Stimulated activated CD8-positive, alpha-beta memory T cell treated with anti-CD3 and anti-CD28 coated beads, Interleukin-2, amount 100 ng/mL, for 1 hour (primary cell): ENCODE results near the gene UNG.
"Not testable (repeated sequence)": the region's sequence is repeated elsewhere in the genome, so short reads cannot be mapped to it uniquely, and the experiment has no call there.

ENCODE experiments used
- DNase-seq, 2 donors: peaks; one replicate each; pipeline ENCODE4 v3.0.0-alpha.2; 2020; ENCODE audit warnings: low read depth in 2 of 2

The UNG gene

GRCh38 chr12:109121346-109121880 lies 24.0 kb downstream of the UNG start:
- no peak for DNase-seq

DNA sequence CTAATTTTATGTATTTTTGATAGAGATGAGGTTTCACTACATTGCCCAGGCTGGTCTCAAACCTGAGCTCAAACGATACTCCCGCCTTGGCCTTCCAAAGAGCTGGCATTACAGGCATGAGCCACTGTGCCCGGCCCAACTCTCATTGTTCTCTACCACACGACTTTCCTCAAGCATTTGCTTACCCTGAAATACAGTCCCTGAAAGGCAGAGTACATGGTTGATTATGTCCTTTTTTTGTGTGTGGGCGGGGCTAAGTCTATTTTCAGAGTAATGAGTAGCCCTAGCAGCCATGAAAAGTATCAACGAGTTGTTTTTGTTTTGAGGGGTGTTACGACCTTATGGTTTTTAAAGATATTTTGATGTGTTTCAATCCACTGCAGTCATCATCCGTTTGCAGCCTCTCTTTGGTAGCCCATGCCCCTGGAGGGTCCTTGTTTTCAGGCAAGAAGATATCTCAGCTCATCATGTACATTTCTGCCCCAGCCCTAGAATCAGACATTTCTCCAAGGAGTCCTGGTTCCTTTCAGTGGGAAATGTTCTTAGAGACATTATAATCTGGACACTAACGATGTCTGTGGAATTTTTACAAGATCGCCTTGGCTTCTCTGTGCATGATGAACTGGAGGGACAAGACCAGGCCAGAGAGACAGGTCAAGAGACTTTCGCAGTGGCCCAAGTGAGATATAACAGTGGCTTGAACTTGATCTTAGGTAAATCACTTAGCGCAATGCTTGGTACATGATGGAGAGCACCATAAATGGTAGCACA lies 27.7 kb downstream of the UNG start:
- no peak for DNase-seq

GRCh38 chr12:109125791-109126190 lies 28.4 kb downstream of the UNG start:
- no peak for DNase-seq

DNA sequence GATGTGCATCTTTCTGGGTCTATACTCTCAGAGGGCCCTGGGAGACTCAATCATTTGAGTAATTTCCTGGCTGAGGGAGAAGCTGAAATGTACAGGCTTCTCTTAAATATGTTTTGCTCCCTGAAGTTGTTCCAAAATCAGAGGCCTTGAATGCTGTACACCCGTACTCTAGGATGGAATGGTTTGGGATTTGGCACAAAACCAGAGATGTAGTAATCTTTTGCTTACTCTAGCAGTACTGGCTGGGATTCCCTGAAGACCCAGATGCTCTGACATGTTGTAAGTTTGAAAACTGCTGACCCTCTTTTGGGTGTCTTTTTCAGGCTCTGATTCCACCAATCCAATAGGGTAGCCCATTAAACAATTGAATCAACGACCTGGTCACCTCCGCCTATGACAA lies 29.4 kb downstream of the UNG start:
- no peak for DNase-seq

GRCh38 chr12:109127533-109128242 lies 30.3 kb downstream of the UNG start:
- no peak for DNase-seq

DNA sequence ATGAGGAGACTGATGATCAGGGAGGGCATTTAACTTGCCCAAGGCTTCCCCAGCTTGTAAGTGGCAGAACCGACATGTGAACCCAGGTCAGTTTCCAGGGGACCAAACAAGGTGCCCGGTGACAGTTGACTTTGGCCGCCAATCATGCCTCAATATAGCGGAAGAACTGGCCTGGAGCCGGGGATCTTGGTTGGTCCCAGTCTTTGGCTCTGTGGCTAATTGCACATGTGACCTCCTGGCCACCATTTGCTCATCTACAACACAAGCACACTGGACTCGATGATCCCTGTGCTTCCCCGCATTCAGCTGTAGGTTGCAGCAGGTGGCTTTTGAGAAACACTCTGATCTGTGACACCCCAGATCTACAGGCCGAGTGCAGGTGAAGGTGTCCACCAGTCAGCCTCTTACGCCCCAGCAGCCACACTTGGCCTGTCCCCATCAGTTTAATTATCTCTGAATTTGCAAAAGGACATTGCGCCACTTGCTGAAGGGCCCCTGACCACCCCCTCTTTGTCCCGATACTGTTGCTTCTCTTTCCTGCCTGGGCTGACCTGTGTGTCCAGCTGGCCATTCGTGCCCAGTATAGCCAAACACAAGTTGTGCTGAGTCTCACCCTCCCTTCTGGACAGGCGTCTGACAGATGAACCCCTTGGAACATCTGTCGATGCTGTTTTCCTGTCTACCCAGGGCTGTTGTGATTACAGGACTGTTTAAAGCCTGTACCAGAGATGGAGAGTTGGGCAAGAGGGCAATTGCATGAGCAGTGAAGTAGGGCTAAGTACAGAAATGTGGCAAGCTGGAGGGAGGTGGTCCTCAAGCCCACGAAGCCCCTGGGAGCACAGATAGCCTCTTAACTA lies 33.1 kb downstream of the UNG start:
- no peak for DNase-seq

GRCh38 chr12:109131154-109132050 lies 34.0 kb downstream of the UNG start:
- no peak for DNase-seq

GRCh38 chr12:109134186-109134917 lies 37.0 kb downstream of the UNG start:
- no peak for DNase-seq

DNA sequence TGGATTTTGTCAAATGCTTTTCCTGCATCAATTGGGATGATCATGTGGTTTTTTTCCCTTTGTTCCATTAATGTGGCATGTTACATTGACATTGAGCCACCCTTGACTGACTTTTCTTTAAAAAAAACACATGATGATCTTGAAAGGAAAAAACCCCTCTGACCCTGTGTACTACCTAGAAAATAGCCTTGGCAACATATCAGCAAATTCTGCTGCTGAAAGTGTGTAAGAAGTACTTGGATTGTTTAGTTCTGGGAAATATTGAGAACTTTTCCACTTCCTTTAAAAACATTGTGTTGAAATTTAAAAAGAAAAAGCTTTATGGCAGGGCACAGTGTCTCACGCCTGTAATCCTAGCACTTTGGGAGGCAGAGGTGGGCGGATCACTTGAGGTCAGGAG lies 39.7 kb downstream of the UNG start:
- DNase-seq = no peak

DNA sequence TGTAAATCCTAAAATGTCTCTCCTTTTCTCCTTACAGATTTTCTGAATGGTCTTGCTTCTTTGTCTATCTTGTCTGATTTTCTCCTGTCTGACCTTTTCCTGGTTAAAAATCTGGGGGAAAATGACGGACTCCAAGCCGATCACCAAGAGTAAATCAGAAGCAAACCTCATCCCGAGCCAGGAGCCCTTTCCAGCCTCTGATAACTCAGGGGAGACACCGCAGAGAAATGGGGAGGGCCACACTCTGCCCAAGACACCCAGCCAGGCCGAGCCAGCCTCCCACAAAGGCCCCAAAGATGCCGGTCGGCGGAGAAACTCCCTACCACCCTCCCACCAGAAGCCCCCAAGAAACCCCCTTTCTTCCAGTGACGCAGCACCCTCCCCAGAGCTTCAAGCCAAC lies 42.0 kb downstream of the UNG start:
- no peak for DNase-seq

DNA sequence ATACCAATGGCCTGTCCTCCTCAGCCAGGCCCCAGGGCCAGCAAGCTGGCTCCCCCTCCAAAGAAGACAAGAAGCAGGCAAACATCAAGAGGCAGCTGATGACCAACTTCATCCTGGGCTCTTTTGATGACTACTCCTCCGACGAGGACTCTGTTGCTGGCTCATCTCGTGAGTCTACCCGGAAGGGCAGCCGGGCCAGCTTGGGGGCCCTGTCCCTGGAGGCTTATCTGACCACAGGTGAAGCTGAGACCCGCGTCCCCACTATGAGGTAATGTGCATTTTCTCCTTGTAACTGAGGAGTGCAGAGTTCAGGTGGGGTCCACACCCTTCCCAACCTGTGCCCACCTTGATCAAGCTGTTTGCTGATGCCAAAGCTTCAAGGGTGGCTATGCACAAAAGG lies 42.4 kb downstream of the UNG start:
- no peak for DNase-seq

- DNase-seq = no peak
These were observed 43.2 kb downstream of the UNG start for GRCh38 chr12:109140560-109140959.

DNA sequence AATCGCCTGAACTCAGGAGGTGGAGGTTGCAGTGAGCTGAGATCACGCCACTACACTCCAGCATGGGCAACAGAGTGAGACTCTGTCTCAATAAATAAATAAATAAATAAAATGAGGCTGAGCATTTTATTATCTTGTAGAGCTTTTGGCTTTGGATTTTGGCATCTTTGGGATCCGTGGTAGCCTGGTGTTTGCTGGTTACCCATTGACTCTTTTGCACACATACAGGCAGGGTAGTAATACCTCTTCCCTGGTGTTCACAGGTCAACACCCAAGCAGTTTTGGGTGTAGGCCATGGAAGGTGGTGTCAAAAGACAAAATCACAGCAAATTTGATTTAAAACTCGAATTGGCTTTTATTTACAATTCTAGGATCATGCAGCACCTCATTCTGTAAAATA lies 46.8 kb downstream of the UNG start:
- DNase-seq = no peak

- not testable (repeated sequence) for DNase-seq
These were observed 49.7 kb downstream of the UNG start for GRCh38 chr12:109147126-109147525.

DNA sequence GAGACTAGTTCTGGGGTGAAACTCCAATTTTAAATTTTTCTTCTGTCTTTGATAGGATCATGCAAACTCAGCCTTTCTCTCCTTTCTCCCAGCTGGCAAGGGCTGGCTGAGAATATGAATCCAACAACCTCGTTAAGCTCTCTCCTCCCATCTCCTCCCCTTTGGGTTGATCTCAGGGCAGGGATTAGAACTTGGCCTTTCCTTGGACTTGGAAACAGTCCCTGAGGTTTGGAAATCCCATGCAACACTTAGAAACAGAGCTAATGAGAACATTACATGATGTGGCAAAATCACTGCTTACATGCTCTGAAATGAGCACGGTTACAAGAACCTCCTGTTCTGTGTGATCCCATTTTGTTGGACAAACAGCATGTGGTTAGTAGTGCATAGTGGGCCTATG lies 50.6 kb downstream of the UNG start:
- DNase-seq = no peak

DNA sequence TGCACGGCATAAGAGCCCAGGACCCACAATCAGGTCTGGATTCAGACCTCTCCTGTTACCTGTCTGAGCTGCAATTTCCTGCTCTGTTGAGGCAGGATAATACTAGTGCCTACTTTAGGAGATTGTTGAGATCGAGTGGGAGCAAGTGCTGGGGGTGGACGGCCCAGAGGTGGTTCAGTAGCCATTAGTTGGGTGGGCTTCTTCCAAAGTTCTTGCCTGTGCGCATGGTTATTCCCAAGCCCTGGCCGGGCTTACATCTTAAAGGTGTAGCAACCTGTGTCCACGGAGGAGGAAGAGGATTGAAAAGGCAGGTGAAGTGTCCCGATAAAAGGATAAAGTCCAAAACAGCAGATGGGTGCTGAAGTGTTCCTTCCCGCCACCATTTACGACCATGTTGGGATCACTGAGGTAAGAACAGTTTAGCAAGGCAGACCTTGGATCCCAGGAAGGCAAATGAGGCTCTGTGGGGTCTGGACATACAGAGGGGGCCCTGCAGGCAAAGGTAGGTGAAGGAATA lies 52.8 kb downstream of the UNG start:
- no peak for DNase-seq

DNA sequence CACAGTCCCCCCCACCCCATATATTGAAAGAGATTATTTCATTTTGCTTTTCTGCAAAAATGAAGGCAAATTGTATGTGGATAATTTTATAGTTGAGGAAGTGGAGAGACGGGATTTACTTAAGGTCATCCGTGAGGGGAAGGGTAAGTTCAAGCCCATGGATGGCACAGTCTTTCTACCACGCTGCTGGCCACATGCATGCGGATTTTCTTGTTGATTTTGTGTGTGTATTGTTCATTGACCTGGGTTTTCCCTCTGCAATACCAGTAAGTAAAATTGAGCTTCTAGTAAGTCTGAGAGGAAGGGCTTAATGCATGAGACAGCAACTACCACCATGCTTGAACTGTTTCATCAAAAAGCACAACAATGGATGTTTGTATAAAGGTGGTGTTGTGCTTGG lies 54.1 kb downstream of the UNG start:
- no peak for DNase-seq

- DNase-seq = no peak
These were observed 56.5 kb downstream of the UNG start for GRCh38 chr12:109153821-109154441.
